ENCODE results near the gene ME3.

Gene ME3

GRCh38 chr11:86484795-86485166 is 187.6 kb downstream of the ME3 start:
- no peak for TF ChIP-seq YY1 (IDR thresholded peaks at IDR 0.05; ENCODE audit: insufficient read depth, insufficient read length)
- no peak for TF ChIP-seq SUZ12 (IDR thresholded peaks at IDR 0.05; ENCODE audit: extremely low read depth, insufficient read depth, insufficient read length)
- no peak for TF ChIP-seq ZNF274 (IDR thresholded peaks at IDR 0.05; ENCODE audit: low read depth, low read length)
- H3K36me3 ChIP-seq (ENCODE audit: insufficient read depth, insufficient read length, low read length): no peaks in the 10 kb centered on the region
- no peaks in the 10 kb centered on the region for H3K27me3 ChIP-seq (ENCODE audit: insufficient read depth, insufficient read length)
- H3K4me3 ChIP-seq (ENCODE audit: insufficient read length, low read depth): no peak overlapping the region
- no peaks in the 10 kb centered on the region for H3K4me1 ChIP-seq (ENCODE audit: insufficient read depth, insufficient read length)
- no peak overlapping the region for H3K9ac ChIP-seq (ENCODE audit: insufficient read length, low read depth)
- no peak for DNase-seq (ENCODE audit: low read depth, low spot score)
- H3K9me3 ChIP-seq (ENCODE audit: insufficient read depth, low read length): no peaks in the 10 kb centered on the region

- Histone ChIP-seq H3K4me1 (ENCODE audit: insufficient read depth, insufficient read length) (no peaks in the 10 kb centered on the region), H3K4me3 (ENCODE audit: insufficient read length, low read depth) (no peak overlapping the region), H3K9ac (ENCODE audit: insufficient read length, low read depth) (no peak overlapping the region), H3K27me3 (ENCODE audit: insufficient read depth, insufficient read length) (no peaks in the 10 kb centered on the region), H3K36me3 (ENCODE audit: insufficient read depth, insufficient read length, low read length) (no peaks in the 10 kb centered on the region), H3K9me3 (ENCODE audit: insufficient read depth, low read length) (no peaks in the 10 kb centered on the region)
- no peak for DNase-seq (ENCODE audit: low read depth, low spot score)
- no peak for TF ChIP-seq YY1 (IDR thresholded peaks at IDR 0.05; ENCODE audit: insufficient read depth, insufficient read length)
- TF ChIP-seq ZNF274 (IDR thresholded peaks at IDR 0.05; ENCODE audit: low read depth, low read length): no peak
- TF ChIP-seq SUZ12 (IDR thresholded peaks at IDR 0.05; ENCODE audit: extremely low read depth, insufficient read depth, insufficient read length): no peak
Measured at GRCh38 chr11:86483940-86484794, 188.2 kb downstream of the ME3 start.

- no peaks in the 10 kb centered on the region for H3K9me3 ChIP-seq (ENCODE audit: insufficient read depth, low read length)
- no peak overlapping the region for H3K9ac ChIP-seq (ENCODE audit: insufficient read length, low read depth)
- H3K36me3 ChIP-seq (ENCODE audit: insufficient read depth, insufficient read length, low read length): no peaks in the 10 kb centered on the region
- TF ChIP-seq YY1 (IDR thresholded peaks at IDR 0.05; ENCODE audit: insufficient read depth, insufficient read length) (no peak), SUZ12 (IDR thresholded peaks at IDR 0.05; ENCODE audit: extremely low read depth, insufficient read depth, insufficient read length) (no peak), ZNF274 (IDR thresholded peaks at IDR 0.05; ENCODE audit: low read depth, low read length) (no peak)
- no peaks in the 10 kb centered on the region for H3K27me3 ChIP-seq (ENCODE audit: insufficient read depth, insufficient read length)
- no peak for DNase-seq (ENCODE audit: low read depth, low spot score)
- no peak overlapping the region for H3K4me3 ChIP-seq (ENCODE audit: insufficient read length, low read depth)
- no peaks in the 10 kb centered on the region for H3K4me1 ChIP-seq (ENCODE audit: insufficient read depth, insufficient read length)
Measured at GRCh38 chr11:86483610-86483939, 188.8 kb downstream of the ME3 start.

- no peaks in the 10 kb centered on the region for H3K36me3 ChIP-seq (ENCODE audit: insufficient read depth, insufficient read length, low read length)
- no peak overlapping the region for H3K9ac ChIP-seq (ENCODE audit: insufficient read length, low read depth)
- no peaks in the 10 kb centered on the region for H3K9me3 ChIP-seq (ENCODE audit: insufficient read depth, low read length)
- TF ChIP-seq SUZ12 (IDR thresholded peaks at IDR 0.05; ENCODE audit: extremely low read depth, insufficient read depth, insufficient read length) (no peak), ZNF274 (IDR thresholded peaks at IDR 0.05; ENCODE audit: low read depth, low read length) (no peak), YY1 (IDR thresholded peaks at IDR 0.05; ENCODE audit: insufficient read depth, insufficient read length) (no peak)
- H3K27me3 ChIP-seq (ENCODE audit: insufficient read depth, insufficient read length): no peaks in the 10 kb centered on the region
- no peaks in the 10 kb centered on the region for H3K4me1 ChIP-seq (ENCODE audit: insufficient read depth, insufficient read length)
- no peak overlapping the region for H3K4me3 ChIP-seq (ENCODE audit: insufficient read length, low read depth)
- no peak for DNase-seq (ENCODE audit: low read depth, low spot score)
Measured at GRCh38 chr11:86482692-86483091, 189.7 kb downstream of the ME3 start.

GRCh38 chr11:86481399-86481798 is 191.0 kb downstream of the ME3 start:
- H3K36me3 ChIP-seq (ENCODE audit: insufficient read depth, insufficient read length, low read length): no peaks in the 10 kb centered on the region
- no peaks in the 10 kb centered on the region for H3K27me3 ChIP-seq (ENCODE audit: insufficient read depth, insufficient read length)
- H3K9ac ChIP-seq (ENCODE audit: insufficient read length, low read depth): no peak overlapping the region
- no peaks in the 10 kb centered on the region for H3K9me3 ChIP-seq (ENCODE audit: insufficient read depth, low read length)
- no peaks in the 10 kb centered on the region for H3K4me1 ChIP-seq (ENCODE audit: insufficient read depth, insufficient read length)
- no peak for DNase-seq (ENCODE audit: low read depth, low spot score)
- TF ChIP-seq ZNF274 (IDR thresholded peaks at IDR 0.05; ENCODE audit: low read depth, low read length): no peak
- TF ChIP-seq YY1 (IDR thresholded peaks at IDR 0.05; ENCODE audit: insufficient read depth, insufficient read length): no peak
- TF ChIP-seq SUZ12 (IDR thresholded peaks at IDR 0.05; ENCODE audit: extremely low read depth, insufficient read depth, insufficient read length): no peak
- H3K4me3 ChIP-seq (ENCODE audit: insufficient read length, low read depth): no peak overlapping the region

- Histone ChIP-seq H3K9ac (ENCODE audit: insufficient read length, low read depth) (no peak overlapping the region), H3K9me3 (ENCODE audit: insufficient read depth, low read length) (no peaks in the 10 kb centered on the region), H3K4me1 (ENCODE audit: insufficient read depth, insufficient read length) (no peaks in the 10 kb centered on the region), H3K4me3 (ENCODE audit: insufficient read length, low read depth) (no peak overlapping the region), H3K36me3 (ENCODE audit: insufficient read depth, insufficient read length, low read length) (no peaks in the 10 kb centered on the region), H3K27me3 (ENCODE audit: insufficient read depth, insufficient read length) (no peaks in the 10 kb centered on the region)
- TF ChIP-seq SUZ12 (IDR thresholded peaks at IDR 0.05; ENCODE audit: extremely low read depth, insufficient read depth, insufficient read length): no peak
- no peak for TF ChIP-seq ZNF274 (IDR thresholded peaks at IDR 0.05; ENCODE audit: low read depth, low read length)
- no peak for TF ChIP-seq YY1 (IDR thresholded peaks at IDR 0.05; ENCODE audit: insufficient read depth, insufficient read length)
- DNase-seq (ENCODE audit: low read depth, low spot score): no peak
Measured at GRCh38 chr11:86478348-86478747, 194.1 kb downstream of the ME3 start.

GRCh38 chr11:86477495-86478155 is 194.8 kb downstream of the ME3 start:
- no peak for TF ChIP-seq SUZ12 (IDR thresholded peaks at IDR 0.05; ENCODE audit: extremely low read depth, insufficient read depth, insufficient read length)
- TF ChIP-seq YY1 (IDR thresholded peaks at IDR 0.05; ENCODE audit: insufficient read depth, insufficient read length): no peak
- TF ChIP-seq ZNF274 (IDR thresholded peaks at IDR 0.05; ENCODE audit: low read depth, low read length): no peak
- H3K4me3 ChIP-seq (ENCODE audit: insufficient read length, low read depth): no peak overlapping the region
- H3K9me3 ChIP-seq (ENCODE audit: insufficient read depth, low read length): no peaks in the 10 kb centered on the region
- H3K36me3 ChIP-seq (ENCODE audit: insufficient read depth, insufficient read length, low read length): no peaks in the 10 kb centered on the region
- H3K27me3 ChIP-seq (ENCODE audit: insufficient read depth, insufficient read length): no peaks in the 10 kb centered on the region
- DNase-seq (ENCODE audit: low read depth, low spot score): no peak
- no peaks in the 10 kb centered on the region for H3K4me1 ChIP-seq (ENCODE audit: insufficient read depth, insufficient read length)
- no peak overlapping the region for H3K9ac ChIP-seq (ENCODE audit: insufficient read length, low read depth)
